ENCODE data around the gene LYPLA2. TPM values are rescaled to one million over a fixed set of nuclear protein-coding genes. Genes with fewer than 3 reads are reported as not detected.

Gene LYPLA2
- total RNA-seq, 1 donor from 2014 or later = 138 TPM

GRCh38 chr1:23772049-23772853, 18.7 kb upstream of the LYPLA2 start:
- Mint-ChIP-seq H3K27me3 (ENCODE audit: unreplicated experiment) (no peaks in the 10 kb centered on the region), H3K9me3 (ENCODE audit: unreplicated experiment) (no peaks in the 10 kb centered on the region), H3K36me3 (ENCODE audit: low read depth, unreplicated experiment) (no peaks in the 10 kb centered on the region), H3K4me3 (ENCODE audit: unreplicated experiment) (no peak overlapping the region), H3K27ac (ENCODE audit: unreplicated experiment) (no peak overlapping the region), H3K4me1 (ENCODE audit: unreplicated experiment) (no peaks in the 10 kb centered on the region)
- peak; percentile 91 for DNase-seq (ENCODE audit: low spot score)
- peak; percentile 88 for TF ChIP-seq CTCF (IDR thresholded peaks at IDR 0.05; ENCODE audit: unreplicated experiment)

GRCh38 chr1:23772854-23773242, 18.1 kb upstream of the LYPLA2 start:
- Mint-ChIP-seq H3K4me1 (ENCODE audit: unreplicated experiment) (peaks cover 1% of the 10 kb centered on the region), H3K27ac (ENCODE audit: unreplicated experiment) (no peak overlapping the region), H3K36me3 (ENCODE audit: low read depth, unreplicated experiment) (no peaks in the 10 kb centered on the region), H3K27me3 (ENCODE audit: unreplicated experiment) (peaks cover 2% of the 10 kb centered on the region), H3K4me3 (ENCODE audit: unreplicated experiment) (no peak overlapping the region), H3K9me3 (ENCODE audit: unreplicated experiment) (no peaks in the 10 kb centered on the region)
- no peak for DNase-seq (ENCODE audit: low spot score)
- no peak for TF ChIP-seq CTCF (IDR thresholded peaks at IDR 0.05; ENCODE audit: unreplicated experiment)

GRCh38 chr1:23774174-23774880, 16.6 kb upstream of the LYPLA2 start:
- Mint-ChIP-seq H3K27me3 (ENCODE audit: unreplicated experiment) (peaks cover 3% of the 10 kb centered on the region), H3K4me3 (ENCODE audit: unreplicated experiment) (no peak overlapping the region), H3K4me1 (ENCODE audit: unreplicated experiment) (peaks cover 7% of the 10 kb centered on the region), H3K27ac (ENCODE audit: unreplicated experiment) (no peak overlapping the region), H3K9me3 (ENCODE audit: unreplicated experiment) (no peaks in the 10 kb centered on the region), H3K36me3 (ENCODE audit: low read depth, unreplicated experiment) (no peaks in the 10 kb centered on the region)
- TF ChIP-seq CTCF (IDR thresholded peaks at IDR 0.05; ENCODE audit: unreplicated experiment) = no peak
- no peak for DNase-seq (ENCODE audit: low spot score)

- no peak for TF ChIP-seq CTCF (IDR thresholded peaks at IDR 0.05; ENCODE audit: unreplicated experiment)
- Mint-ChIP-seq H3K27me3 (ENCODE audit: unreplicated experiment) (peaks cover 3% of the 10 kb centered on the region), H3K4me1 (ENCODE audit: unreplicated experiment) (peaks cover 11% of the 10 kb centered on the region), H3K9me3 (ENCODE audit: unreplicated experiment) (no peaks in the 10 kb centered on the region), H3K4me3 (ENCODE audit: unreplicated experiment) (no peak overlapping the region), H3K27ac (ENCODE audit: unreplicated experiment) (no peak overlapping the region), H3K36me3 (ENCODE audit: low read depth, unreplicated experiment) (no peaks in the 10 kb centered on the region)
- no peak for DNase-seq (ENCODE audit: low spot score)
These were observed 14.7 kb upstream of the LYPLA2 start for GRCh38 chr1:23776217-23776616.
